Osteoblast (primary cell): ENCODE measurements around the gene WDR93. TPM values are rescaled to one million over a fixed set of nuclear protein-coding genes. Genes with fewer than 3 reads are reported as not detected.

Source experiments
- DNase-seq: peaks from one replicate; pipeline ENCODE4 v3.0.0; 2011; ENCODE audit warnings: low spot score, mixed read lengths; ENCODE audit not compliant: insufficient read length; ENCODE audit errors: missing footprints
- H2AFZ ChIP-seq: 2 replicates; pipeline ENCODE4 v1.6.0; 2011; ENCODE audit warnings: mild to moderate bottlenecking, low read length
- H3K27ac ChIP-seq: 2 replicates; pipeline ENCODE4 v1.5.1; 2011; ENCODE audit warnings: mild to moderate bottlenecking, low read depth, low read length, moderate library complexity
- H3K27me3 ChIP-seq: 2 replicates; pipeline ENCODE4 v1.6.0; 2012; ENCODE audit warnings: mild to moderate bottlenecking, control low read depth, inconsistent platforms, low read length, moderate library complexity; ENCODE audit not compliant: insufficient read depth
- H3K36me3 ChIP-seq: 2 replicates; pipeline ENCODE4 v1.5.1; 2011; ENCODE audit warnings: mild to moderate bottlenecking, low read length, control low read depth, moderate library complexity; ENCODE audit not compliant: insufficient read depth
- H3K4me1 ChIP-seq: 2 replicates; pipeline ENCODE4 v1.5.1; 2011; ENCODE audit warnings: mild to moderate bottlenecking, low read length, control low read depth, moderate library complexity; ENCODE audit not compliant: insufficient read depth
- H3K4me2 ChIP-seq: 2 replicates; pipeline ENCODE4 v1.6.0; 2011; ENCODE audit warnings: mild to moderate bottlenecking, low read length; ENCODE audit not compliant: insufficient read depth
- H3K4me3 ChIP-seq: fragments of 200-600 bp; sonication (generic); 3 replicates; pipeline ENCODE4 v1.5.1; 2012; ENCODE audit warnings: mild to moderate bottlenecking, low read length, inconsistent platforms; ENCODE audit not compliant: insufficient read depth
- H3K79me2 ChIP-seq: 2 replicates; pipeline ENCODE4 v1.6.0; 2012; ENCODE audit warnings: mild to moderate bottlenecking, low read length, control low read depth, inconsistent platforms; ENCODE audit not compliant: insufficient read depth
- H3K9me3 ChIP-seq: 2 replicates; pipeline ENCODE4 v1.5.1; 2011; ENCODE audit warnings: low read depth, low read length, control low read depth
- H4K20me1 ChIP-seq: 2 replicates; pipeline ENCODE4 v1.6.0; 2012; ENCODE audit warnings: mild to moderate bottlenecking, low read length, control low read depth; ENCODE audit not compliant: insufficient read depth
- total RNA-seq: library from RNA; depleted of rRNA; stranded (reverse); fragments of >200 nt; gene quantifications from 2 replicates; pipeline ENCODE4 v1.2.3, GENCODE V29; 2012
- TF ChIP-seq, protein P1 (sequence below): IDR thresholded peaks from 2 replicates; pipeline ENCODE4 v1.5.1; 2011; ENCODE audit warnings: mild to moderate bottlenecking, low read depth, low read length, moderate library complexity; ENCODE audit errors: extremely low read depth

WDR93 gene
- total RNA-seq, 1 donor, result 0.36 TPM

- Histone ChIP-seq H3K79me2 (peaks cover 26% of the 10 kb centered on the region), H3K9me3 (no peaks in the 10 kb centered on the region), H2AFZ (no peak overlapping the region), H3K36me3 (peaks cover 49% of the 10 kb centered on the region), H4K20me1 (peaks cover 31% of the 10 kb centered on the region), H3K4me3 (no peak overlapping the region), H3K4me2 (no peak overlapping the region), H3K27ac (no peak overlapping the region), H3K27me3 (no peaks in the 10 kb centered on the region), H3K4me1 (no peaks in the 10 kb centered on the region)
- TF ChIP-seq, protein P1, sequence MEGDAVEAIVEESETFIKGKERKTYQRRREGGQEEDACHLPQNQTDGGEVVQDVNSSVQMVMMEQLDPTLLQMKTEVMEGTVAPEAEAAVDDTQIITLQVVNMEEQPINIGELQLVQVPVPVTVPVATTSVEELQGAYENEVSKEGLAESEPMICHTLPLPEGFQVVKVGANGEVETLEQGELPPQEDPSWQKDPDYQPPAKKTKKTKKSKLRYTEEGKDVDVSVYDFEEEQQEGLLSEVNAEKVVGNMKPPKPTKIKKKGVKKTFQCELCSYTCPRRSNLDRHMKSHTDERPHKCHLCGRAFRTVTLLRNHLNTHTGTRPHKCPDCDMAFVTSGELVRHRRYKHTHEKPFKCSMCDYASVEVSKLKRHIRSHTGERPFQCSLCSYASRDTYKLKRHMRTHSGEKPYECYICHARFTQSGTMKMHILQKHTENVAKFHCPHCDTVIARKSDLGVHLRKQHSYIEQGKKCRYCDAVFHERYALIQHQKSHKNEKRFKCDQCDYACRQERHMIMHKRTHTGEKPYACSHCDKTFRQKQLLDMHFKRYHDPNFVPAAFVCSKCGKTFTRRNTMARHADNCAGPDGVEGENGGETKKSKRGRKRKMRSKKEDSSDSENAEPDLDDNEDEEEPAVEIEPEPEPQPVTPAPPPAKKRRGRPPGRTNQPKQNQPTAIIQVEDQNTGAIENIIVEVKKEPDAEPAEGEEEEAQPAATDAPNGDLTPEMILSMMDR, result no peak
- peak; percentile 83 for DNase-seq
Measured at GRCh38 chr15:89649013-89649625, 41.5 kb upstream of the WDR93 start.

DNA sequence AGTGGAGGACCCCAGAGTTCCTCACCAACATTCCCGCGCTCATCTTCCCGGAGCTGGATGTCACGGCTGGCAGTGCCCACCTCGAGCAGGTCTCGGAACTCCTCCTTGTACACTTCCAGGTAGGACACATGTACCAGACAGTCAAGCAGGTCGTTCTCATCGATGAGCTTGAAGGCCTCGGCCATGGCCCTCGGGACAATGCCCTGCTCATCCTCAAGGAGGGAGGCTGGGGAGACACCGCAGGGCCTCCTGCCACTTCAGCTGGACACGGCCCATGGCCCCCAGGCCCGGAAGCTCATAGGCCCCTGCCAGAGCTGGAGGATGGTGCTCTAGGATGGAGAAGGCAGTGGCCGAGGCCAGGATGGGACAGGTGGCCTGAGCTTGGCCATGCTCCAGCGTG is 40.9 kb upstream of the WDR93 start:
- TF ChIP-seq, protein P1, result no peak
- peaks cover 3% of the 10 kb centered on the region for H3K4me1 ChIP-seq
- H3K27me3 ChIP-seq, result no peaks in the 10 kb centered on the region
- H2AFZ ChIP-seq, result no peak overlapping the region
- H3K4me3 ChIP-seq, result no peak overlapping the region
- H3K4me2 ChIP-seq, result no peak overlapping the region
- peaks cover 31% of the 10 kb centered on the region for H3K79me2 ChIP-seq
- H4K20me1 ChIP-seq, result peaks cover 31% of the 10 kb centered on the region
- peaks cover 48% of the 10 kb centered on the region for H3K36me3 ChIP-seq
- peak; percentile 64 for DNase-seq
- H3K9me3 ChIP-seq, result no peaks in the 10 kb centered on the region
- H3K27ac ChIP-seq, result no peak overlapping the region

DNA sequence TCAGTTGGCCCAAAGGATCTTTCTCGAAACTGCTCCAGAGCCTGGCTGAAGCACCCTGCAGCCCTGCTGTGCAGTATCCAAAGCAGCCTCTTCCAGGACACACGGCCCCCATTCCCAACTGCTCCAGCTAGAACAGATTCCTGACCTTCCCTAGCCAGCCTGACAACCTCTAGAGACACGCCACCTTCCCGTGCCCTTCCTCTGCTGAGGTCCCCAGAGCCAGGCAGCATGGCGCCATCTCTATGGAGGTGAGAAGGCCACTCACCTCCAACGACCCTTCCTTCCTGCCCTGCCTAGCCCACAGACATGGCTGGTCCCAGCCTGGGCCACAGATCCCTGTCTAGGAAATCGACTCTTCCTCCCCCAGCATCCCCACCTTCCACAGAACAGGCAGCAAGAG is 38.5 kb upstream of the WDR93 start:
- Histone ChIP-seq H2AFZ (no peak overlapping the region), H3K4me2 (no peak overlapping the region), H3K27ac (no peak overlapping the region), H4K20me1 (peaks cover 31% of the 10 kb centered on the region), H3K27me3 (no peaks in the 10 kb centered on the region), H3K36me3 (peaks cover 30% of the 10 kb centered on the region), H3K9me3 (no peaks in the 10 kb centered on the region), H3K4me3 (no peak overlapping the region), H3K4me1 (peaks cover 17% of the 10 kb centered on the region), H3K79me2 (peaks cover 31% of the 10 kb centered on the region)
- TF ChIP-seq, protein P1, result no peak
- peak; percentile 45 for DNase-seq

DNA sequence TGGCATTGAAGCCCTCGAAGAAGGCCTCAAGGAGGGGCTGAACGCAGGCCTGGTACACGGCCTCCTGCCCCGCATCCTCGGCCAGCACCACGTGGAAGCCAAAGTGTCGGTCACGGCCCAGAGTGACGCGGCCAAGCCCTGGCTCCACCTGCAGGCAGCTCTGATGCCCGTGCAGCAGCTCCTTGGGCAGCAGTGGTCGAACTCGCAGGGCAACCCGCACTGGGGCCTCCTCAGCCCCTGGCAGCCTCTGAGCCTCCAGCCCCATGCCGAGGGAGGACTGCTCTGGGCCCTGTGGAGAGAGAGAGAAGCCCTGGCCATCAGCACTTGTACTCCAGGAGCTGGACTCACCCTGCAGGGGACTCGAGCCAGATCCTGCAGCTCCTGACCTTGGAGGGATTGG is 37.9 kb upstream of the WDR93 start:
- H3K36me3 ChIP-seq, result peaks cover 26% of the 10 kb centered on the region
- TF ChIP-seq, protein P1, result no peak

More for the DNA sequence above, 37.9 kb upstream of the WDR93 start:
- H3K79me2 ChIP-seq, result peaks cover 31% of the 10 kb centered on the region
- H3K4me3 ChIP-seq, result no peak overlapping the region
- H3K9me3 ChIP-seq, result no peaks in the 10 kb centered on the region
- H3K27me3 ChIP-seq, result no peaks in the 10 kb centered on the region
- peaks cover 27% of the 10 kb centered on the region for H4K20me1 ChIP-seq
- no peak overlapping the region for H3K27ac ChIP-seq
- H2AFZ ChIP-seq, result no peak overlapping the region
- H3K4me2 ChIP-seq, result no peak overlapping the region
- peaks cover 17% of the 10 kb centered on the region for H3K4me1 ChIP-seq
- peak; percentile 78 for DNase-seq
